ENCODE data around the gene RUFY3.
"Not testable (repeated sequence)": the region's sequence is repeated elsewhere in the genome, so short reads cannot be mapped to it uniquely, and the experiment has no call there.

GRCh38 chr4:70840631-70841030, 118.9 kb downstream of the RUFY3 start:
- not testable (repeated sequence) for TF ChIP-seq POLR2AphosphoS5, POLR2A (IDR thresholded peaks at IDR 0.05; ENCODE audit: low read depth, low read length)
